Stimulated activated CD4-positive, alpha-beta T cell treated with anti-CD3 and anti-CD28 coated beads, Interleukin-4, amount 100 ng/mL, for 48 hours (primary cell): Measurements from ENCODE around the gene ACR.

Source experiments
- DNase-seq, 2 donors: peaks; one replicate each; pipeline ENCODE4 v3.0.0-alpha.2; 2020; ENCODE audit warnings: low read depth in 2 of 2

Gene ACR

DNA sequence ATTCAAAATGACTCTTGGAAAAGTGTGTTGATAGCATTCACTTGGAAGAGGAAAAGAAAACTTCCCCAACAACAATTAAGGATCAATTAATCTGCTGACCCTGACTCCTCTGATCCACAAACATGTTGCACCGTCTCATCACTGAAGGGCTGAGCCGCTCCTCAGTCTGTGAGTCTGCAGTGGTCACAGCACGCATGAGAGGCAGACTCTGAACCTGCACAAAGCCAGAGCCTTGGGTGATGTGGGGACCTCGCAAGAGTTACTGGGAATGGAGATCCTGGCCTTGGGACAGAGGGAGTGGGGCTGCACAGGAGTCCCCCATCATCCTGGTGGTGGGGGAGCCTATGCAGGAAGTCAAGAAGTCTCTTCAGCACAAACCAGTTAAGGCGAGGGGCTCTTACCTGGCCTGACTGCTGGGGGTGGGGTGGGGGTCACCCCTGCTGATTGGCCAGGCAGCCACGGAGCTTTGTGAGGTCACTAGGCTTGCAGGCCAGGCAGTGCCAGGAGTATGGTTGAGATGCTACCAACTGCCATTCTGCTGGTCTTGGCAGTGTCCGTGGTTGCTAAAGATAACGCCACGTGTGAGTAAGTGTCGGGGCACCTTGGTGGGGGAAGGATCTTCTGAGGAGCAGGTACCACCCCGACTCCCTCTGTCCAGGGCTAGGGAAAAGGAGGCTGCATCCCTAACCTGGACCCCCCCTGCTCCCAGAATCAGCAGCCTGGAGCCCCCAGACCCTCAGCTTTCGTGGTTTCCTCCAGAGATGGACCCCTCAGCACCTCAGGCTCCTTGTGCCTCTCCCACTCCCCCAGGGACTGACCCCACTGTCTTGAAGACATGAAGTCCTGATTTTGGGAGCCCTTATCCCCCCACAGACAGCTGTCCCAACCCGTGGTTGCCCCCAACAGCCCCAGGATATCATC is at the start of gene ACR:
ACR (plus strand) TSS at position 477 of the 921 bp plus-strand sequence; CDS start at position 509, 32 bp downstream.
- no peak for DNase-seq

DNA sequence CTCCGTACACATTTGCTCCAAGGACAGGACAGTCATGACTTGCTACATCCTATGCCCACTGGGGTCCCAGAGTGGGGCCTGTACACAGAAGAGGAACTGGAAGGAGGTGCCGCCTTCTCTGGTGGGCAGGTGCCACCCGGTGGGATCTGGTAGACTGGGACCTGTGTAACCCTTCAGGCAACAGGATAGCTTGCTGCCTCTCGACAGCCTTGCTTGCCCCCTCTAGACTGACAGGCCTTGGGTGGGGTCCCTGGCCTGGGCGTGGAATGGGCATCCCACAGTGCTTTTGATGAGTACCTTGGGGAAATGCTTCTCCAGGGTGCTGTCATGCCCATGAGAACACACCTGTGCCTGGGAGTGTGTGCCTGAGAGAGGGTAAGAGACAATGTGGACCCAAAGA is 49.6 kb upstream of the ACR start:
- DNase-seq, result no peak

DNA sequence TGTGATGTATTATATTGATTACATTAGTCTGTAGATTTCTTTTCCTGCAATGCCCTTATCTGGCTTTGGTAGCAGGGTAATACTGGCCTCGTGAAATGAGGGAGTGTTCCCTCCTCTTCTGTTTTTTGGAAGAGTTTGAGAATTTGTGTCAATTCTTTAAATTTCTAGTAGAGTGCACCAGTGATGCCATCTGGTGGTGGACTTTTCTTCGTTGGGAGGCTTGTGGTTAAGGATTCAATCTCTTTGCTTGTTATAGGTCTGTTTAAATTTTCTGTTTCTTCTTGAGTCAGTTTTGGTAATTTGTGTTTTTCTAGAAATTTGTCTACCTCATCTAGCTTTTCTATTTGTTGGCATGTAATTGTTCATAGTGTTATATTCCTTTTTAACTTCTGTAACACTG is 46.5 kb upstream of the ACR start:
- DNase-seq, result no peak

DNA sequence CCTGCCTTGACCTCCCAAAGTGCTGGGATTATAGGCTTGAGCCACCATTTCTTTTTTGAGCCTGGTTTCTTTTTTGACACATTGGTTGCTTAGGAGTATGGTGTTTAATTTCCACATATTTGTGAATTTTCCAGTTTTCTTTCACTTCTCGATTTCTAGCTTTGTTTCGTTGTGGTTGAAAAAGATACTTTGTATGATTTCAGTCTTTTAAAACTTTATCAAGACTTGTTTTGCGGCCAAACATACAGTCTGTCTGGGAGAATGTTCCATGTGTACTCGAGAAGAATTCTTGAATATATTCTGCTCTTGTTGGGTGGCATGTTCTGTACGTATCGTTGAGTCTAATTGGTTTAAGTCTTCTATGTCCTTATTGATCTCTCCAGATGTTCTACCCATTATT is 44.5 kb upstream of the ACR start:
- no peak for DNase-seq

DNA sequence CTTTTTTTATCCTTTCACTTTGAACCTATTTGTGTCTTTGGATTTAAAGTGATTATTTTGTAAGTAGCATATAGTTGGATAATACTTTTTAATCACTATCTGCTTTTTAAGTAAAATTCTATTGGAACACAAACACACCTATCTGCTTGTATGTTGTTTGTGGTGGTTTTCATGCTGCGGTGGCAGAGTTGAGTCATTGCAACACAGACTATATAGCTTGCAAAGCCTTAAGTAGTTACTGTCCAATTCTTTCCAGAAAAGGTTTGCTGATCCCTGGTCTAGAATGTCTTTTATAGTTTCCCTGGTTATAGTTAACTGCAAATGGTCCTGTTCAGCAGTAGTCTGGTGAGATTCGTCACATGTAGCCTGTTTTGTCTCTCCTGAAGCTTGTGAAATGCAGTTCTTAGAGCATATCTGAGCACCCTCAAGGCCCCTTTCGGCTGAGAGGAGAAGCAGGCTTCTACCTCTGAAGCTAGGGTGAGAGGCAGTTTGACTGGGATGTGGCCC is 43.9 kb upstream of the ACR start:
- no peak for DNase-seq

DNA sequence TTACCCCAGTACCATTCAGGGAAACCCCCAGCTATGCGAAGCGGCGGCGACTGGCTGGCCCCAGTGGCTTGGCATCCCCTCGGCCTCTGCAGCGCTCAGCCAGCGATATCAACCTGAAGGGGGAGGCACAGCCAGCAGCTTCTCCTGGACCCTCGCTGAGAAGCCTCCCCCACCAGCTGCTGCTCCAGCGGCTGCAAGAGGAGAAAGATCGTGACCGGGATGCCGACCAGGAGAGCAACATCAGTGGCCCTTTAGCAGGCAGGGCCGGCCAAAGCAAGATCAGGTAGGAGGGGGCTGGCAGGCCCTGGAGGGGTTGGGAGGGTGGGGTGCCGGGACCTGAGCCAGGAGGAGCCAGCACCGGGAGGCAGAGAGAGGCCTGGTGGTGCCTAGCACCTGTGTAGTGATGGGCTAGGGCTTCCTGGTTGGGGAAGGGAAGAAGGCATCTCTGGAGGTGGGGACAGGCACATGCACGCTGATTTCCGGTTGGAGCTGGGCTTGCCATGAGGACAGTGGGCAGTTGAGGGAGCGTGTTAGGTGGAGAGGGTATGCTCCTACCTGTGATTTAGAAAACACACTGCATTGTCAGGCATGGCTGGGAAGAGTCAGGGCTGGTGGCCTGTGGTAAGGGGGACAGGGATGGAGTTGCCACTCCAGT is 43.1 kb upstream of the ACR start:
- no peak for DNase-seq

DNA sequence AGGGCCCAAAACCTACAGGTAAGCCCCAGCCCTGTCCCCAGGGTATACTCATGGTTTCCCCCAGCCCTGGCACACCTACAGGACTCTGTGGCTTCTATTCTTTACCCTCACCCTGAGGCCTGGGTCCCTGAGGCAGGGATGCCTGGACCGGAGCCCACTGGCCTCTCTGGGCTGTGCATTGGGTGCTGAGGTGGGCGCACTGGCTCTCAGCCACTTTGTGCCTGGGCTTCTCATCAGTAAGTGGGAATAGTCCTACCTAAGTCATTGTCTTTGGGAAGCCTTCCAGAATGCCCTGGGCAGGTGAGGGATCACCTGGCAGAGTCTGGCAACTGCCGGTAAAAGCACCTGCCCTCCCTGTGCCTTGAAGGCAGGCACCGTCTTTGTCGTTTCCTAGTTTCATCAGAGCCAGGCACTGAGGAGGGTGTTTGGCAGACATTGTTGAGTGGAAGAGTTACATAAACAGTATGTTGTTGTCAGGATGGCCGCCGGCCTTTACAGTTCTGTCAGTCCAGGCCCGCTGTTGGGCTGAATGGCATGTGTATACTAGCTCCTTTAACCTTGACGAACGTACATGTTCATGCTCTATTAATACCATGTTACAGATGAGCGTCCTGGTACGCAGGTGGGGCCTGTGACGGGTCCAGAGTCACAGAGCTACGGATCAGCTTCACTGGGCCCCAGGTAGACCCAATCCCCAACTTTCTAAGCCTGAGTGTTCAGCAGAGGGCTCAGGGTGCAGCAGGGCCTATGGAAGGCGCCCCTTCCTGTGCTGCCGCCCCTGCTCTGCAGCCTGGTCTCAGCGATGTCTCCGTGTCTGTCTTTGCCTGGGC is 42.4 kb upstream of the ACR start:
- no peak for DNase-seq

DNA sequence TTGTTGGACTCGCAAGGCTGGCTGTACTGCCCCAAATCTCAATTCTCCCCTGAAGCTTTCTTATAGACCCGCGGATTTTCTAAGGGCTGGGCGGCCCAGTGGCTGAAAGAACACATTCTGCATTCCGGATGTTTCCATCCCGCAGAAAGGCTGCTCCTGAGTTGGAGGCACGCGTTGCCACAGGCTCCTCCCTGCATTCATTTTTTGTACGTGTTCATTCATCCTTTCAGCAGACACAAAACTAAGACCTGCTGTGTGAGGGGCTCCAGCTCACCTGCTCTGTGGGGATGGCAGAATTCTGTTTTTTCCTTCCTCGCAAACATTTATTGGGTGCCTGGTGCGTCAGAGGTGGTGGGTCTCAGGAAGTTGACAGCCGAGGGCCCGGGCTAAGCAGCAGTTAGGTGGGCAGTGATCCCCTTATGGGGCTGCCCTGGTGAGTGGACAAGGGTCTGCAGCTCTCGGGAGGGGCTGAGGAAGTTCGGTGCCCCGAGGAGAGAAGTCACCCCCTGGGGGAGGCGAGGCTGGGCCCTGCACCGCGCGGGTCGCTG is 41.7 kb upstream of the ACR start:
- DNase-seq, result no peak

DNA sequence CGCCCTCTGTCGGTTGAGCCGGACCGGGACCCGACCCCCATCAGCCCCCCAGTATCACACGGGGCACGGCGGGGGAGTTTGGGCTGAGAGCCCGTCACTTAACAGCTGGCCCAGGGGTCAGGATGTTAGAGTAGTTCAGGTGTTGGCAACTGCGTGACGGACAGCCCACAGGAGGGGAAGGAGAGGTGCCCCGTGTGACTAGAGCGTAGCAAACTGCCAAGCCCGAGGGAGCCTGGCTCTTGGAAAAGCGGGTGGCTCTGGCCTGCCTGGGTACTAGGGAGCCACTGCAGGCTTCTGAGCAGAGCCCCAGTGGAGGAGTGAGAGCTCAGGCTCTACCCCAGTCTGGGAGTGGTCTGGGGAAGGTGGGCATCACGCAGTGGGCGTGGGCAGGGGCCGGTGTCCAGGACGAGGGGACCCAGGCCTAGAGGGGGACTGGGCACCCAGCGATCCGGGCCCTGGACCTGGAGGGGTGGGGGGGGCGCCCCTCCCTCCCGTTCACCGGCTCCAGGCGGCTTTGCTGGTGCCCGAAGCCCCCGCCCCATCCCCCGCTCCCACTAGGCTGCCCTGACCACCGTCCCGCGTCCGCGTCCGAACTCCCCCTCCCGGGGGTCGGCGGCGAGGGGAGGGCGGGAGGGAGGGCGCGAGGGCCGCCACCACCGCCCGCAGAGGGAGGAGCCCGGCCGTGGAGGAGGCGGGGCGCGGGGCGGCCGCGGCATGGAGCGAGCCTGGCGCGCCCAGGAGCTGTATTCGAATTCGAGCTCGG is 41.0 kb upstream of the ACR start:
- no peak for DNase-seq

DNA sequence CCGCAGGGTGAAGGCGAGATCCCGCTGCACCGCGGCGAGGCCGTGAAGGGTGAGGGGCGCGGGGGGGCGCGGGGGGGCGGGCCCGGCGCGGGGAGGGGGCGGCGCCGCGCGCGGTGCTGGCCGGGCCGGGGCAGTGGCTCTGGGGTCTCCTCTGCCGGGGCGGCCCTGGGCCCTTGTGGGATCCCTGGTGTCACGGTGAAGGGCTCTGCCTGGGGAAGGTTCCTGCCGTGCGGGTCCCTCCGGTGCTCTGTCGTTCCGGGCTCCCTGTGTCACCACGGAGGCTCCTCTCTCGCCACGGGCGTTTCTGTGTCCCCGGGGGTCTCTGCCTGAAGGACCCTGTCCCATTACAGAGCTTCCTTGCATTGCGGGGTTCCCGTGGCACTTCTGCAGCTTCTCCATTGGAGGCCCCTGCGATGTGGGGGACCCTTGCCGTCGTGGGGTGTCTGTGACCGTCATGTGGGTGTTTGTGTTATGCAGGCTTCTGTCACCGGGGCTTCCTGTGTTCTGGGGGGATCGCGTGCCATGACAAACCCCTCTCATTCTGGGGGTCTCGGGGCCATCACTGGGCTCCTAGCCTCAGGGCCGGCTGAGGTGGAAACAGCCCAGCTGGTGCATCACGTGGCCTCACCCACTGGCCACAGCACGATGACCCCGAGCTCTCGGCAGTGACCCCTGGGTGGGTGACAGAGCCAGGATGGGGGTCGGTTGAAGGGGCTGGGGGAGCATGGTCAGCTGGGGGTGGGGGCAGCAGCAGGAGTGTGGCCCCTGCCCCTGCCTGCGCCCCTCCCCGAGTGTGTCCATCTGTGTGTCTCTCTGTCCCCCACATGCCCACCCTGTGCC is 40.1 kb upstream of the ACR start:
- no peak for DNase-seq

DNA sequence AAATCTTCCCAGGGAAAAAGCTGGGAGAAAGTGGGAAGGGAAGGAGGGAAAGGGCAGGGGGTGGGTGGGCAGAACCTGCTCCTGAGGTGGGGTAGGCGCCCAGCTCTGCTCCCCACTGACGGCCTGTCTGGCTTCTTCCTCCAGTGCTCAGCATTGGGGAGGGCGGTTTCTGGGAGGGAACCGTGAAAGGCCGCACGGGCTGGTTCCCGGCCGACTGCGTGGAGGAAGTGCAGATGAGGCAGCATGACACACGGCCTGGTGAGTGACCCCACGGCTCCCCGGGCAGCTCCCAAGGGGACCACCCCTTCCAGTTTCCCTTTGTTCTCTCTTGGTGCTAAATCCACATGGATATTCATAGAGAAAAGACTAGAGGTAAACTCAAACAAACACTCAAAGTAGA is 39.5 kb upstream of the ACR start:
- DNase-seq, result no peak

DNA sequence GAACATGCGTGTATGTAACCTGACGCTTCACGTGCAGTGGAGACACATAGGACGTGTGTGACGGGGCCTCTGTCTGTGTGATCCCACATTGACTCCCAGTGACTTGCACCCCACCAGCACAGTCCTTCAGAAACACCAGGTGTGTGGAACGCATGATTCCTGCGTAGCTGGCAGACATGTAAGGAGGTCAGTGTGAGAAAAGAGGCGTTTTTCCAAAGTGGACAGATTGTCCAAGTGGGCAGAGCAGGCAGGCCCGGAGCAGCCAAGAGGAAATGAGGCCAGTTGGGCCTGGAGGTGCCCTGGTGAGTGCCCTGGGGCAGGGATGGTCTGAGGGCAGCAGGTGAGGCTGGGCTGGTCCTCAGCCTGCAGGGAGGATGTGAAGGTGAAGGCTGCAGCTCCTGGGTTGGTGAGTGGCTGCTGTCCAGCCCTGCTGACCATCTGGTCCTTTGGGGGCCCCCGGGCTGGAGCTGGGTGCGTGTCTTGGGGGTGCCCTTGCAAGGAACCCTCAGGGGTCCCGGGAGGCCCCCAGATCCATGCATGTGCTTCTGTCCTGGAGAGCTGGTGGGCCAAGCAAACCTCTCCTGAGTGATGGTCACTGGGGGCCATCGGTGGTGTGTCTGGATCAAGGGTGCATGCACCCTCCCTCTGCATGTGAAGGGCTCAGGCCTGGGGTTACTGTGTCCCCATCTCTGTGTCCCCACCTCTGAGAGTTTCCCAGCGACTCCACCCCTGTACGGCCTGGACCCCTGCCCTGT is 38.8 kb upstream of the ACR start:
- no peak for DNase-seq

DNA sequence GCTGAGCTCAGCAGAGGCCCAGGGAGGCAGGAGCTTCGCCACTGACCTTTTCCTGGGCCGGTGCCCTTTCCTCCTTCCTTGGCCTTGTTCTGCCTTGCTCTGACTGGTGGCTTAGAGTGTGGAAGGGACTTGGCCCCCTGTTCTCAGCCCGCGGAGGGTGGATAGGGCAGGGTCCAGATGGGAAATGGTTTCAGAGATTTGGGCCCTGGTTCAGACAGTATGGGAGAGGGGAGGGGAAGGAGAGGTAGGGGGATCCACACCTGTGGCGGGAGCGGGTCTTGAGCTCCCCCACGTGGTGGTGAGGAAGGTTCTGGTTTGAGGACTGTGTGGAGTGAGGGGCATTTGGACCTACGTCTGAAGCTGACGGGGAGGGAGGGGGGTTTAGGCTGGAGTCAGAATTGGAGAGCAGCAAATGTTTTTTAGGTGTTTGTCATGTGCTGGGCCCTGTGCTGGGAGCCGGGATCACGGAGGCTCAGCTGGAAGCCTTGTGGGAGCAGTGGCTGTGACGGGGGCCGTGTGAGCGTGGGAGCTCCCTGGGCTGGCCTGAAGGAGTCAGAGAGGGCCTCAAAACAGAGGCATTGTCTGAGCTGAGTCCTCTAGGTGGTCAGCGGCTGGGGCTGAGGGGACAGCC is 38.1 kb upstream of the ACR start:
- no peak for DNase-seq

DNA sequence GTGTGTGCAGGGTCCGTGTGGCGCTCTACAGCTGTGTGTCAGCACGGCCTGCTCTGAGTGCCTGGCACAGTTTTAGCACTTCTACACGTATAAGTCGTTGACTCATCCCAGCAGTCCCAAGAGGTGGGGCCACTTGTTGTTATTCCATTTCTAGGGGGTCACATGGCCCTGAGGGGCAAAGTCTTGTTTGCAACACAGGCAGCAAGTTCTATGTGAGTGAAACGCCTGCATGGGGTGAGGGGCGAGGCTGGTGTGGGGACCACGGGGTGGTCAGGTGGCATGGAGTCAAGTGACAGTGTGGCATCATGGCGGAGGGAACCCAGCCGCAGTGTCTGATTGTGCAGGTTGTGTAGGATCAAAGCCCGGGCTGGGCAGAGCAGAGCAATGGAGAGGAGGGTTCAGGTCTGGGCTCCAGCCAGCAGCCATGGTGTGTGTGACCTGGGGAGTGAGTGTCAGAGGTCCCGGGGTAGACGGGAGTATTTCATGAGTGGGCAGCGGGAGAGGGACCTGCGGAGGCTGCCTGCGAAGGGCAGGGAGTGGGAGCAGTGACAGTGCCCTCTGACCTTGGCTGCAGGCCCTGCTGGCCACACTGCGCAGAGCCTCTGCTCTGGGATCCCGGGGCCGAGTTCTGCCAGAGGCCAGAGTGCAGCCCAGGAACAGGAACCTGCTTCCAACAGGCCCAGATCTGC is 37.5 kb upstream of the ACR start:
- no peak for DNase-seq

DNA sequence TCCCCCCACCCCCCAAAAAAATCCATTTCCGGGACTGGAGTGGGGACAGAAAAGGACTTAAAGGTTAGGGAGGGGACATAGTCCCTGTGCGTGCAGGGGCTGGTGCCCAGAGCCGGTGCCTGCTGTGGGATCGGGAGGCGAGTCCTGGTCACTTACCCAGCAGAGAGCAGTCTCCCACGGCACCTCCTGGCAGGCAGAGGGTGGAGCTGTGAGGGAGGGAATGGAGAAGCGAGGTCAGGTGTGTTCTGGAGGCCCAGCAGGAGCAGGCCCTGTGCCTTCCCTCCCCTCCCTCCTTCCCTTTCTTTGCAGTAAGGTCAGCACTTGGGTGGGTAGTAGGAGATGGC is 37.0 kb upstream of the ACR start:
- no peak for DNase-seq

DNA sequence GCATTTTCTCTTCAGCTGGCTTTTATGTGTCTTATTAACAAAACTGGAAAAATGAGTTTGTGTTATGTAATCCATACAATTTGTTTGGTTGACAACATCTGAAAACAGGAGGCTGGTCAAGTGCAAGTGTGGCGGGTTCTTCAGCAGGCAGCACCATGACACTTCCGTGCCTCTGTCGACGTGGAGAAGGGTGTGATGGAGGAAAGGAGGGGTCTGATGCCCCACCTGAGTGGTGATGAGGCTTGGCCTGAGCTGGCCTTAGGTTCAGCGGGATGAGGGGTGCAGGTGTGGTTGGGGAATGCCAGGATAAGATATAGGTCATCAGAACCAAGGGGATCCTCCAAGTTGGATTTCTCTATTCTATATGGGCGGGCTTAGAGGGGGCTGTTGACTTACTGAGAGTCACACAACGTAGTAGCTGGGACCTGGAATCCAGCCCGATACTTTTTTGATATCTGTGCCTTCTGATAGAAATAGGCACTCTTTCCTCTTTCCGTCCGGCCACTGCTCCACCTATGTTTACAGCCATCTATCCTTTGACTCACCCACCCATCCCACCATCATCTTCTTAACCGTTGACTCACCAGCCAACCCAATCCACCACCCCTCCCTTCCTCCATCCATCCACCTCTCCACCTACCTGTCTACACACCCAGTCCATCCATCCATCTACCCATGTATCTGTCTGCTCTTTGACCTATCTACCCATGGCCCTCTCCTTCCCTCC is 36.4 kb upstream of the ACR start:
- no peak for DNase-seq

DNA sequence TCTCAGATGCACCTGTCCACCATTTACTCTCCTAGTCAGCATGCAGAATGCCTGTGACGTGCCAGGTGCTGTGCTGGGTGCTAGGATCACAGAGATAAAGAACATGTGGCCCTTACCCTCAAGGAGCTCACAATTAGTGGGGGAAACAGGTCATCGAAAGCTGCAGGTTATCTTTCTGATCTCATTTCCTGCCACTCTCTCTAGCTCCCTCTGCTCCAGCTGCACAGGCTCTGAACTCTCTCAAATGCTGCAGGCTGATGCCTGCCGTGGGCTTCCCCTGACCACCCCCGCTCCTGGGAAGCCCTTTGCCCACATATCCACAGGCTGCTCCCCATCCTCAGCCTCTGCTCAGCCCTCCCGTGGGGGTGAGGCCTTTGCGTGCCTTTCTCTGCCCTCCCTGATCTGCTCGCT is 35.7 kb upstream of the ACR start:
- DNase-seq, result no peak
